ENCODE data around the gene DST. TPM values are rescaled to one million over a fixed set of nuclear protein-coding genes. Genes with fewer than 3 reads are reported as not detected.

Gene DST
- total RNA-seq (2012; rRNA removed), result 452 and 544 TPM in 2 replicates
- 80.7 and 97.7 TPM in 2 replicates for polyA plus RNA-seq (2012; rRNA removed)
- polyA plus RNA-seq (2012; cell fraction: cytosol; rRNA removed), result 12.6 and 26.5 TPM in 2 replicates
- 183 and 380 TPM in 2 replicates for polyA plus RNA-seq (2012; cell fraction: nucleus; rRNA removed; ENCODE audit: low replicate concordance)
- Bru-seq, nascent RNA, result percentile 98 among the genes with signal in this experiment
- percentile 96 among the genes with signal in this experiment for BruChase-seq, experiment 1, labeled RNA remaining after a 6-hour chase
- percentile 98 among the genes with signal in this experiment for BruChase-seq, experiment 2, labeled RNA remaining after a 2-hour chase
- long read RNA-seq, partial matches to known transcripts, result 95 of 132 reads
- long read RNA-seq, other reads (novel, unspliced or antisense), result 33 of 132 reads

- Histone ChIP-seq H3K27me3 (ENCODE audit: control insufficient read depth, insufficient read depth, low read length) (no peaks in the 10 kb centered on the region), H4K20me1 (ENCODE audit: insufficient read depth, low read length) (no peaks in the 10 kb centered on the region), H3K56ac (ENCODE audit: extremely low read depth, insufficient read depth, low read length) (peak within 1 kb of the TSS; percentile 49; the same call in 1 of the 2 replicates), H2BK20ac (ENCODE audit: low read depth, low read length) (peak within 1 kb of the TSS; percentile 79), H3K9ac (ENCODE audit: low read depth, low read length) (no peak within 1 kb of the TSS), H3K14ac (replicated peaks; ENCODE audit: low read depth, low read length) (peak within 1 kb of the TSS; percentile 58; the same call in 1 of the 2 replicates), H3K36me3 (ENCODE audit: control insufficient read depth, insufficient read depth, low read length) (peaks cover 21% of the 10 kb centered on the region), H3K27ac (ENCODE audit: insufficient read depth, low read length) (peak within 1 kb of the TSS; percentile 46; the same call in 1 of the 2 replicates), H2BK120ac (ENCODE audit: low read depth, low read length) (peak within 1 kb of the TSS; percentile 65), H3K4me1 (ENCODE audit: control insufficient read depth, insufficient read depth, low read length) (peaks cover 8% of the 10 kb centered on the region), H2AK5ac (ENCODE audit: low read depth, low read length) (peak within 1 kb of the TSS; percentile 65), H4K8ac (ENCODE audit: low read depth in 2 of 2, low read length in 2 of 2) (peak within 1 kb of the TSS in 1 of 2 experiments; percentile 60; a peak in 2 of 4 replicates), H3K79me1 (ENCODE audit: low read depth in 1 of 2, low read length in 2 of 2) (peaks cover 8 to 39% of the 10 kb centered on the region in 2 experiments), H4K5ac (ENCODE audit: low read depth, low read length) (peak within 1 kb of the TSS; percentile 17; the same call in 1 of the 2 replicates), H3K9me3 (ENCODE audit: control insufficient read depth, insufficient read depth, low read length) (no peaks in the 10 kb centered on the region), H3K23ac (ENCODE audit: low read depth, low read length) (peak within 1 kb of the TSS; percentile 70; the same call in 1 of the 2 replicates), H2AK9ac (replicated peaks; ENCODE audit: low read depth, low read length, poor library complexity) (no peak within 1 kb of the TSS), H3K4me2 (ENCODE audit: low read depth, low read length) (peak within 1 kb of the TSS; percentile 68; the same call in 1 of the 2 replicates), H3K18ac (ENCODE audit: low read depth, low read length) (peak within 1 kb of the TSS; percentile 62; the same call in 1 of the 2 replicates), H3K9me1 (ENCODE audit: insufficient read depth, low read length) (peaks cover 3% of the 10 kb centered on the region; the same call in 1 of the 2 replicates), H3K4ac (ENCODE audit: low read depth, low read length) (peak within 1 kb of the TSS; percentile 78), H2BK5ac (ENCODE audit: low read depth, low read length, poor library complexity, severe bottlenecking) (peak within 1 kb of the TSS; percentile 74), H2AFZ (replicated peaks; ENCODE audit: low read length, poor library complexity) (no peak within 1 kb of the TSS), H3K4me3 (ENCODE audit: insufficient read depth, low read depth, low read length) (no peak within 1 kb of the TSS), H2BK15ac (ENCODE audit: low read depth, low read length) (peak within 1 kb of the TSS; percentile 77; the same call in 2 of the 3 replicates), H4K91ac (ENCODE audit: insufficient read depth, low read depth, low read length) (peak within 1 kb of the TSS; percentile 83)
- 33% methylated on average over 3 of the region's 7 CpGs; no CpG with 5 or more reads in 1 of the 2 experiments for WGBS, 2 experiments (ENCODE audit: extremely low coverage in 2 of 2, insufficient read length in 1 of 2)
- in situ Hi-C loops (cut with MboI; ENCODE audit: low sequenced_read_pairs) (loop anchor here (5.0 to 25.0 kb wide), 3 partner anchors 55 to 670 kb away; partner anchors contain the start of gene PRIM2), intact Hi-C loops (cut with micrococcal nuclease) (loop anchor here (2.0 to 10.0 kb wide), 3 partner anchors 50 to 312 kb away; partner anchors contain the start of gene BEND6), dilution Hi-C loops (cut with HindIII; ENCODE audit: low sequenced_read_pairs, unreplicated experiment) (no loop called here)
- TF ChIP-seq SMC3 (IDR thresholded peaks at IDR 0.05; ENCODE audit: low read depth, low read length), result no peak
- TF ChIP-seq FOS (IDR thresholded peaks at IDR 0.05; ENCODE audit: low read depth, low read length), result peak; percentile 51; the same call in 1 of the 2 replicates
- peak; percentile 53; the same call in 1 of the 2 replicates for TF ChIP-seq CEBPB (IDR thresholded peaks at IDR 0.05; ENCODE audit: low read depth, low read length)
- TF ChIP-seq, protein P1, sequence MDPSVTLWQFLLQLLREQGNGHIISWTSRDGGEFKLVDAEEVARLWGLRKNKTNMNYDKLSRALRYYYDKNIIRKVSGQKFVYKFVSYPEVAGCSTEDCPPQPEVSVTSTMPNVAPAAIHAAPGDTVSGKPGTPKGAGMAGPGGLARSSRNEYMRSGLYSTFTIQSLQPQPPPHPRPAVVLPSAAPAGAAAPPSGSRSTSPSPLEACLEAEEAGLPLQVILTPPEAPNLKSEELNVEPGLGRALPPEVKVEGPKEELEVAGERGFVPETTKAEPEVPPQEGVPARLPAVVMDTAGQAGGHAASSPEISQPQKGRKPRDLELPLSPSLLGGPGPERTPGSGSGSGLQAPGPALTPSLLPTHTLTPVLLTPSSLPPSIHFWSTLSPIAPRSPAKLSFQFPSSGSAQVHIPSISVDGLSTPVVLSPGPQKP (IDR thresholded peaks at IDR 0.05; ENCODE audit: borderline replicate concordance, low read depth, low read length), result no peak
- TF ChIP-seq USF2 (IDR thresholded peaks at IDR 0.05; ENCODE audit: low read depth, low read length), result no peak
- TF ChIP-seq RAD21 (IDR thresholded peaks at IDR 0.05; ENCODE audit: low read length), result 0 out of 2 replicates have a peak, but pooled peaks have one; percentile 11
- DNase-seq (peak; percentile 95), ATAC-seq (ENCODE audit: low read depth) (peak; percentile 87)
- no TSS peak for BruUV-seq (replicated peaks)
- POLR2A ChIA-PET (ENCODE audit: unreplicated experiment), result interaction anchor here (0.6 to 1.0 kb wide), 2 partner anchors 28 to 44 kb away, joined by 4 to 8 read pairs; no protein-coding TSS in a partner anchor
- CTCF ChIA-PET, result interaction anchor here (0.7 to 1.3 kb wide), 3 partner anchors 48 to 1007 kb away, joined by 3 read pairs; no protein-coding TSS in a partner anchor
These were observed at the start of gene DST for GRCh38 chr6:56642366-56643261. DST (minus strand) TSS chr6:56642889.
